ENCODE measurements around the gene CALHM5.

The CALHM5 gene

DNA sequence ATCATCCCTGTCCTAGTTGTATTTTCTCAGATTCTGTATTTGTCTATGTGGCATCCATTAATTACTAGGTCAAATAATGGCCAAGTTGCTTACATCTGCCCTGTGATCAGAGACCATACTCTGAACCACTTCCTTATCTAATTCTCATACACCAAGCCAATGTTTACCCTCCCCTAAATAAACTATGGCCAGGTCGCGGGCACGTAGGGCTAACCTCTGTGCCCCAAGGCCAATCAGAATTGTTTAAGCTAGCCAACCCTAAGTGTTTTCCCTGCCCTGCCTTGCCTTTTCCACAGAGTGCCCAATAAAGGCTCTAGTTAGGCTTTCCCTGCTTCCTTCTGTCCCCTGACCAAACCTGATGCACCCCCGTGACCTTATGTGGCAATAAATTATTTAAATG, 39.4 kb downstream of the CALHM5 start:
- no peak for DNase-seq (ENCODE audit: low spot score)

DNA sequence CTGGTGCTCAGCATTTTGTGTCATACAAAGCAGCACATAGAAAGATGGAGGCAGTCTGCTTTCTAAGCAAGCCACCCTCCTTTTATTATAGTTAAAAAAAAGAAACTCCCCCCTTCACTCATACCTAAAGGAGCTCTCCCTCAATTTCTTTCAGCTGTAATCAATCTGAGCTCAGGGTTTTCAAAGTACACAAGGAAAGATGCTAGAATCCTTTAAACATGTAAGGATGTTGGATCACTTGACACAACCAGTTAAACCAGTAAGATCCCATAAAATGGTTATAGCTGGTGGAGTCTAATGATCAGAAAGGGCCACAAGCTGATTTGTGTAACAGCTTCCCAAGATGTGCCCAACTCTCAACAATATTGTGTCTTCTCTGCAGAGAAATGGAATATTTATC, 42.0 kb downstream of the CALHM5 start, which contains the start of gene CALHM4:
Gene CALHM4, plus strand, starts transcription at position 301 of the 400 bp plus-strand sequence. Its CDS starts 43 bp downstream, at position 344.
- DNase-seq (ENCODE audit: low spot score), result no peak

GRCh38 chr6:116556065-116556464, 44.6 kb downstream of the CALHM5 start:
- no peak for DNase-seq (ENCODE audit: low spot score)

- no peak for DNase-seq (ENCODE audit: low spot score)
Measured at GRCh38 chr6:116556814-116557415, 45.5 kb downstream of the CALHM5 start.

DNA sequence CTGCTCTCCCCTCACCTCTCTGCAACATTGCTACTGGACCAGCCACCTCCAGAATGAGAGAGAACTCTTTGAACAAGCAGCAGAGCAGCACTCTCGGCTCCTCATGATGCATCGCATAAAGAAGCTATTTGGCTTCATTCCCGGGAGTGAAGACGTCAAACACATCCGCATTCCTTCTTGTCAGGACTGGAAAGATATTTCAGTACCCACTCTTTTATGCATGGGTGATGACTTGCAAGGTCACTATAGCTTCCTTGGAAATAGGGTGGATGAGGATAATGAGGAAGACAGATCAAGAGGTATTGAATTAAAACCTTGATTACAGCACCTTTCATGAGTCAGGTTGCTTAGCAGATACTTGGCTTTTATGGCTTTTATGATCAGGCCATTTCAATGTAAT, 46.5 kb downstream of the CALHM5 start:
- no peak for DNase-seq (ENCODE audit: low spot score)

GRCh38 chr6:116560130-116560529, 48.7 kb downstream of the CALHM5 start:
- DNase-seq (ENCODE audit: low spot score), result no peak

DNA sequence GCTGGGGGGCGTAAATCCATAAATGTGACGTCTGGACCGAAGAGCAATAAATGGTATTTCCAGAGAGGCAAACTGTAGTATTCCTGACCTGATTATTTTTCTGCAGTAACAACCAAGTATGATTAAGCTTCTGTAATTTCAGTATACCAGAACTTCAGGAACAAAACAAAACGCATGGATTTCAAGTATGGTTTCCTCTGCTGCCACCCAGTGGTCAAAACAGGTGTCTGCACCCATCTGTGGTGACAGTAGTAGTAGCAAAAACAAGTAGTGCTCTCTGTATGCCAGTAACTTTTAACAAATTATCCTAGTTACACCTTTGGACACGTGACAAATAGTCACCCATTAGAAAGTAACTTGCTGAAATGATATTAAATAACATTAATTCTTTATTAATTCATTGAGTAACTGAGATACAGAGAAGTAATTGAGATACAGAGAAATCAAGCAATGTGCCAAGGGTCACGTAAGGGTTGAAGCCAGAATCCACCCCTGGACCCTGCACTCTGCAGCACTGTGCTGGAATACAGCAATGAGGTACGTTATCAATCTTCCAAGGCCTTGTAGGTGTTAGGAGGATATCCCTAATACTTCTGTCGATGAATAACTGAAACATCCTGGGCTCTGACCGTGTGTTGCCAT, 50.1 kb downstream of the CALHM5 start:
- DNase-seq (ENCODE audit: low spot score), result peak; percentile 66

DNA sequence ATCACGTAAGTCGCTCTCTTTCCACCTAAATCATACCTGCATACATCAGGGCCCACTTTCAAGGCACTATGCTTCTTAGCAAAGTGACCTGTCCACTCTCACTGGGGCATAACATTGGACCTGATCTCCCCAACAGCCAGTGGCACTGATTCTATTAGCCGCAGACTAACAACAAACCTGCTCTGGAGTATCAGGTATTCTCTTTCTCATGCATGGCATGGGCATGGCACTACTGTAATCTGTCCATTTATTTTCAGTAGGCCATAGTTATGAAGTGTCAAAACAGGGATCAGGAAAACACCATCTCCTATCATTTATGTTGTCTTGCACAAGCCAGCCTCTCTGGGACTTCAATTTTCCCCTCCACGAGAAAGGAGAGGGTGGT, 50.6 kb downstream of the CALHM5 start:
- no peak for DNase-seq (ENCODE audit: low spot score)

GRCh38 chr6:116562614-116563013, 51.2 kb downstream of the CALHM5 start:
- DNase-seq (ENCODE audit: low spot score), result no peak

GRCh38 chr6:116563830-116564229, 52.4 kb downstream of the CALHM5 start:
- no peak for DNase-seq (ENCODE audit: low spot score)

DNA sequence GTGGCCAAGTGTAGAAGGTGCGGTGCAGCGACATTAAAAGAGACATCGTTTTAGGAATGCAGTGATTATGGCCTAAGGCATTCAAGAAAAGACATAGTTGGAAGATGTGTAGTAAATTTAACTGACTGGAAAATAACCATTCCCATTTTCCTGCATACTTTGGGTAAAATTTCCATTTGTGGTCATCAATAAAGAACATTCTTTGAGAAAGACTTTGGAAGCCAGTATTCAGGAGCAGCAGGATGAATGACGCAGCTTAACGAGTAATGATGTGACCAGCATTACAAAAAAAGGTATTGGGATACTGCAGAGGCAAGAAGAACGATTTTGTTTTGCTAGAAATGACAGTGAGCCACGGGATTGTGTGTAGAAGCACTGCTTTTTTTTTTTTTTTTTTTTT, 52.9 kb downstream of the CALHM5 start:
- DNase-seq (ENCODE audit: low spot score), result no peak

DNA sequence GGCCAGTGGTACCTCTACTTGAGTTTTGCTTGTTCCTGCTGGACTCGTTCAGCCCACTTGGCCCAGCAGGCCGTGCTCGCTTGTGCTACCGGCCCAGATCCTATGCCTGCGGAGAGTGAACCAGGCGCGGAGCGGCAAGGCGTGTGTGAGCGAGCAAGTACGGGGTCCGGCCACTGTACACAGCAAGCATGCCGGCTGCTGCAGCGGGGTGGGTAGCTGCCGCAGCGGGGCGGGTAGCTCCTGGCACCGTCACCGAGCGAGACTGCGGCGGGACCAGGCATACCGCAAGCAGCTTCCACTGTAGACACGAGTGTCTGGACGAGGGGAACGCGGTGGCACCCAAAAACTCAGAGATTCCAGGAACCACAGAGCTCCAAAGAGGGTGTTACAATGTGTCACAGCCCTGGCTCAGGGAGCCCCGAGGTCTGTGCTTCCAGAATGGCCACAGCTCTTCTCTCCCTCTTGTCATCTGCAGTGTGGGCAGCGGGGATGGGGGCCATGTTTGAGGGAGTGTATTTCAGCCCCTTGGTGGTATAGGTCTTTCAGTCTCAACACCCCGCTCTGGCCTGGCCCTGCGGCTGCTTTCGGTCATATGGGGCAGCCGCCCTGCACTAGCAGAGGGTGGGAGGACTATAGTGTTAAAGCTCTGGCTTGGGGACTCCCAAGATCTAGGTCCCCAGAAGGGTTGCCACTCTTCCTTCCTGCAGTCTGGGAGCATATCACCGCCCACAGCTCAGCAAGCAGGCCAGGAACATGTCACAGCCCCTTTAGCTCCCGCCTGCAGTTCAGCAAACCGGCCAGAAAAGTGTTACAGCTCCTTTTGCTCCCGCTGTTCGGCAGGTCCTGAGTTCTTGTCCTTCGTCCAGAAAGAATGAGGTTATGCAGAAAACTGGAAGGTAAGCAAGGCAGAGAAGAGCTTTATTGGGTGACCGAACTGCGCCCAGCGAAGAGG, 53.8 kb downstream of the CALHM5 start:
- no peak for DNase-seq (ENCODE audit: low spot score)

DNA sequence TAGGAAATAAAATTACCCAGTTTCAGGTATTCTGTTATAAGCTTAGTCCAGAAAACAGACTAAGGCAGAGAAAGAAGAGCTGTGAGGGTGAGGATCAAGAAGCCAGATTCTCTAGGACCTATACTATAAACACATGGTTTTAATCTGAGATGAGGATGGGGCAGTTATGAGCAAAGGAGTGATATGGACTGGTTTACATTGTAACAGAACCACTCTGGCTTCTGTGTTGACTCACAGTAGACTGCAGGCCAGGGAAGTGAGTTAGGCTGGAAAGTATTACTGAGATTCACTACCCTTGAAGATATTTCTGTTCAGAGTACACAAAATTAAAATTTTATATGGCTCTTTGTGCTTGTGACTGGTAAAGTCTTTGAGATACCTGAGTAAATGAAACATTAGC, 56.7 kb downstream of the CALHM5 start:
- no peak for DNase-seq (ENCODE audit: low spot score)

- no peak for DNase-seq (ENCODE audit: low spot score)
Measured at GRCh38 chr6:116568821-116569755, 57.6 kb downstream of the CALHM5 start.

DNA sequence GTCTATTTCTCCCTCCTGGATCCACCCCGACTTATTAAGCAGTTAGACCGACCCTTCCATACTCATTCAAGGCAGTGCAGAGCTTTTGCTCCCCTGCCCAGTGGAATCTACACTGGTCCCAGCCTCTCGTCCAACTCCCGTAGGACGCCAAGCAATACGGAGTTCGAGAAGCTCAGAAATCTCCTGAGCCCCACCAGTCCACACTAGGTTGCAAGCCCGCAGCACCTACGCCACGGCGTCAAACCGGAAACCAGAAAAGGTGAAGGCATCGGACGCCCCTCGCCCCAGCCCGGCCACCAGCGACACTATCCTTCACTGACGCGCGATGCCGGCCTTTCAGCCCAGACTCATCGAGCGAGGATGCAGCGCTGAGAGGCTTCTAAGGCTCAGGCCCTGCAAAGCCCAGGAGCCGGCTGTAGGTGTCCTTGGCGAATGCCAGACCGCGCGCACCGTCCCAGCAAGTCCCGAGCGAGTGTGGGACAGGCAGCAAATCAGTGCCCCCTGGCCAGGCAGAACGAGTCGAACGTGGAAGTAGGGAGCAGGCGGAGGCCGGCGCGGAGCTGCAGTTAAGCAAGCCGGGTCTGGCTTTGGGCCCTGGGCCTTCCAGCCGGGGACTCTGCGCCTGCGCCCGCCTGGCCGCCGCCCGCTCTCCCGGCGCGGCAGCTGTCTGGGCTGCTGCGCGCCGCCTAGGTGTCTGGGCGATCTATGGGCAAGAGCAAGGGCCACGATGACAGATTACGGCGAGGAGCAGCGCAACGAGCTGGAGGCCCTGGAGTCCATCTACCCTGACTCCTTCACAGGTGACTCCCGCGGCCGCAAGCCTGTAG, 59.6 kb downstream of the CALHM5 start, which contains the start of gene RWDD1:
Gene RWDD1, plus strand, starts transcription at position 649 of the 827 bp plus-strand sequence. Its CDS starts 79 bp downstream, at position 728.
- peak; percentile 99 for DNase-seq (ENCODE audit: low spot score)

GRCh38 chr6:116571683-116572000, 60.2 kb downstream of the CALHM5 start:
- DNase-seq (ENCODE audit: low spot score), result no peak

DNA sequence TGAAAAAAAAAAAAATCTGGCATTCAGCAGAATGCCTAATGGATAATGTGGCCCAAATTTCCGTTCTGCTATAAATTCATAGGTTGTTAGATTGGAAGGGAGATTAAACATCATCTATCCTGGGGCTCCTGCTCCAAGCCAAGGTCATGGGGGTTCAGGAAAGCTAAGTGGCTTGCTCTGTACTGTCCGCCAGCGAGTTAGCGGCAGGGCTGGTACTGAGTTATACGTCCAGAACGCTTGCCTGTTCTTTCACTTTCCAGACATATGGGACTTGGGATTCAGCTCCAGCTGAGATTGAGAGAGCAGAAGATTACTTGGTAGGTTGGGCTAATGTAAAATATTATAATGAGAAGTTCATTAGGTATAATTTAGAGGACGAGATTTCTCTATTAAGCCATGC, 60.7 kb downstream of the CALHM5 start:
- DNase-seq (ENCODE audit: low spot score), result no peak

Measured in ecto neural progenitor cell (in vitro differentiated cells).